Eye (tissue), 1 donor: ENCODE results near the gene ESR1.
"Not testable (repeated sequence)": the region's sequence is repeated elsewhere in the genome, so short reads cannot be mapped to it uniquely, and the experiment has no call there.

Source experiments
- DNase-seq: peaks from one replicate; pipeline ENCODE4 v3.0.0-alpha.2; 2015

ESR1 gene

GRCh38 chr6:151899796-151900195, 92.3 kb downstream of the ESR1 start:
- DNase-seq = not testable (repeated sequence)

GRCh38 chr6:151900256-151900655, 92.8 kb downstream of the ESR1 start:
- no peak for DNase-seq

DNA sequence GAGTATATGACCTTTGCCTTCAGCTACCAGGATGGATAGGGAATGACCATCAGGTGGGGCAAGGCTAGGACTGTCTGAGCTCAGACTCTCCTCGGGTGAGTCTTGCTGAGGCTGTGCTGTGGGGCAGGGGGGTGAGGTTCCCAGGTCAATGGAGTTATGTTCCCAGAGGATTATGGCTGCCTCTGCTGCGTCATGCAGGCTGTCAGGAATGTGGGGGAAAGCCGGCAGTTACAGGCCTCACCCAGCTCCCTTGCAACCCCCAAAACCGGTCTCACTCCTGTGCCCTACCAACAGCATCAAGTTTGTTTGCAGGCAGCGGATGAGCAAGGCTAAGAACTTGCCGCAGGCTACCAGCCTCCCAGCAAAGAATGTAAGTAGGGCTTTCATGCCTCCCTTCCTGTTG, 93.5 kb downstream of the ESR1 start:
- DNase-seq = no peak

DNA sequence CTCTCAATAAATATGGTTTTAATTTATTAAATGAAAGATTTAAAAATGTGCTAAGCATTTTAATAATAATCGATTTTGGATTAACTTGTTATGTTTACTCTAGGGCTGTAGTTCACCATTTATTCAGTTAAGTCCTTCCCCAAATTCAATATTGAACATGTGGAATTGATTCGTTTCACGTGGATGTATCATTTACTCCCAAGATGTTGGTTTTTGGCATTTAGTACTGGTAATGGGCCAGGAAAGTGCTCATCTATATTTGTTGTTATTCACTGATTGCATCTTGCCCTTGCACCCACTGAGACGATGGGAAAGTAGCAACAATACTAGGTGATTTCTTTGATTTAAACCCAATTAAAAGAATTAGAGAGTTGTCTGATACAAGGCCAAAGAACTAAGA, 97.1 kb downstream of the ESR1 start:
- DNase-seq = no peak

- no peak for DNase-seq
Observed at GRCh38 chr6:151905072-151905471, 97.6 kb downstream of the ESR1 start.

- no peak for DNase-seq
Observed at GRCh38 chr6:151905854-151906253, 98.4 kb downstream of the ESR1 start.

GRCh38 chr6:151911401-151911800, 103.9 kb downstream of the ESR1 start:
- no peak for DNase-seq

GRCh38 chr6:151914484-151914883, 107.0 kb downstream of the ESR1 start:
- no peak for DNase-seq

DNA sequence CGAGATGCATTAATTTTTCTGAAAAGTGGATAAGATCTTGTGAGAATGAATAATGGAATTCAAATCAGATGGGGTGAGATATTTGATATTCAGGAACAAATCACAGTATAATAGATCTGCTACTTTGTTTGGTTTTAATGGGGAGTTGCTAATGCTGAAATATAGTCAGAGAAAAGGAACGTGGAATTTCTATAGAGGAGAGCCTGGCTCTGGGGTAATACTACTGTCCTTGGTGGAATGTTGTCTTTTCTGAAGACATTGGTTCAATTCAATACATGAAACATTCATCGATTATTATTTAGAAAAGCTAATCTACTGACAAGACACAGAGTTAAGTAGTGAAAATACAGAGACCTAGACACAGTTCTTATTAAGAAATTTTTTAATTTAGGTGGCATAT, 108.6 kb downstream of the ESR1 start:
- no peak for DNase-seq

DNA sequence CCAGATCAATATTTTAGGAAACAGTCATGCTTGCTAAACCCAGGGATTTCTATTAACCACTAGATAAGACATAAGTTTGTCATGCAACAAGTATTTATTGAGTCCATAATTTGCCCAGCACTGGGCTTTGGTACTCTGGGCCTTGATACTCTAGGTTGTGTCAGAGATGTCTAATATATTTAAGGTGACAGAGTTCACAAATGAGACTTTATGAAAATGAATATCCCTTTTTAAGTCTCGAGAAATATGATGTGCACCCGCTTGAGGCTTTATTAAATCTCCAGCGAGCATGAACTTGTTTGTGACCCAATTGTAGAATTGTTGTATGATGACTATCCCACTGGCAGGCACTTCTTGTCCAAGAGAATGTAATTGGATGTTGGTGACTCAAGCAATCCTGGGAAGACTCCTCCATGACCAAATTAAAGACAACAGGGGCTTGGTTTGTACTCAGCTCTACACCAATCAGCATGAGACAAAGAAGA, 109.2 kb downstream of the ESR1 start:
- no peak for DNase-seq

DNA sequence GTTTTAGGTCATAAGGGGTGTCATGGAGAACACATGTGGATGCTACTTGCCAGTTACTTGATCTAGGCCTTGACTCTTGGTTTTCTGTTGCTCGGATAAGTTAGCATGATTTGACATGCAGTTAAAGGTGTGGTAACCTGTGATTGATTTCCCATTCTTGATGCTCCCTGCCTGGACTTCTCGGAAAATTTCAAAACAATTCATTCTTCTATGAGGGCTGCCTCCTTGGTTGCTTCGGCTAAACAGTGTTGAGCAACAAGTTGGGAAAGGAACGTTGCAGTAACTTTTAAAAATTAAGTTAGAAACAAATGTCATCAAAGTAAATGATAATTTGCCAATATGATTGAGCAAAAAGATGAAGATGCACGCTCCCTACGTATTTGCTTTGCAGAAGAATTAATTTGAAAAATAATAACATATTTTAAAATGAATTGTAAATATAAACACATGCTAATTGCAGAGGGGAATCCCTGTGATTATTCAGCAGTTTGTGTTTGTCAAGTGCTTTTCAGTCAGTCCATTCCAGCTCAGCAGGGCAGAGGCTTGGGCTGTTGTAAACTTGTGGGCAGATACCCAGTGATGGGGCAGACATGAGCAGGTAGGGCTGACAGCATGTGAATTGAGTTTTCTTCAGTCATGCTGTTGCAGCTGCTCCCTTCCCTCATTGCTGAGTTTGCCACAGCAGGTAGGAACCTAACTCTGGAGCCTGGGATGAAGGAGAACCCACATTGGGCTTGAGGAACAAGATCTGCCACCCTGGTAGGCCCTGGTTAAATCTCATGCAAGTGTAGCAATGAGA, 110.2 kb downstream of the ESR1 start:
- DNase-seq = no peak

DNA sequence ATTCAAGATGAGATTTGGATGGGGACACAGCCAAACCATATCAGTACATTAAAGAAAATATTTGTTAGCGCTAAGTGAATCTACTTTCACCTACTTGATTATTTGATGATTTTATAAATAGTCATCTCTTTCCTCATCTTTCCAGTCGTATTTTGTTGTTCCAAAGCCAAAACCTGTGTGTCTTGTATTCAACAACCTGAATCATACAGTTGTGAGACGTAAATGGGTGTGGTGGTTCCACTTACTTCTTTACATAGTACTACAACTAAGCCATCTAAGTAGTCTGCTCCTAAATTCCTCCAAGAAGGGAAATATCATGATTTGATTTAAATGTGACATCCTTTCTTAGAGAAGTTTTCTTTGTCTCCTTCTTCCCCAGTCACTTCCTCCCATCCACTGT, 132.8 kb downstream of the ESR1 start:
- DNase-seq = no peak

DNA sequence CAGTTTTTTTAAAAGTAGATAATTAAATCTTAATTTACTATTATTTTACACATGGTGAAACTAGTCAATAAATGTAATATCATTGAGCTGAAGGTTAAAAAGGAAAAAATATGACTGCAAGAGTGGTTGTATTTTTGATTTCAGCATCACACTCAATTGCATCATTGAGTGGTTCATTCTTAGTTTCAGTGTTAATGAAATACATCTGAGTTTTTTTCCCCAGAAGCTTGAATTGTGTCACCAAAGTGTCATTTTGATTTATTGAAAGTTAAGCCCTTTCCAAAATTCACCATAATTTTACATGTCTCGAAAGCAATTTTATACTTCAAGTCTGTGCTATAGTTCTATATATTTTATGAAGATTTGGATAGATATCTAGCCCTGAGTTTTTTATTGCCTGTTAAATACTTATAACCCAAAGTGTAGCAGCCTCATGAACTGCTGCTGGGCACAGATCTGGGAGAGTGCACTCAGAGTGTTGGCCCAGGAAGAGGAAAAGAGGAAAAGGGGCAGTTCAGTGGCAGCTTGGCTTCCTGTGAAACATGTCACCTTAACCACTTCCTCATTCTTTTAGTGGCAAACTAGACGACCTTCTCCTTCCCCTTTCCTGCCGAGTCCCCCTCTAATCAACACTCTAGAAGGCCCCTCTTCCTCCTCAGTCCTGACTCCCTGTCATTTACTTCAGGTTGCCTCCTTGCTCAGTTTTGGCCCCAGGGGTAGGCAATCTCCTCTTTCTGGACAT, 140.7 kb downstream of the ESR1 start:
- DNase-seq = no peak

GRCh38 chr6:151958332-151958731, 150.8 kb downstream of the ESR1 start:
- DNase-seq = no peak

DNA sequence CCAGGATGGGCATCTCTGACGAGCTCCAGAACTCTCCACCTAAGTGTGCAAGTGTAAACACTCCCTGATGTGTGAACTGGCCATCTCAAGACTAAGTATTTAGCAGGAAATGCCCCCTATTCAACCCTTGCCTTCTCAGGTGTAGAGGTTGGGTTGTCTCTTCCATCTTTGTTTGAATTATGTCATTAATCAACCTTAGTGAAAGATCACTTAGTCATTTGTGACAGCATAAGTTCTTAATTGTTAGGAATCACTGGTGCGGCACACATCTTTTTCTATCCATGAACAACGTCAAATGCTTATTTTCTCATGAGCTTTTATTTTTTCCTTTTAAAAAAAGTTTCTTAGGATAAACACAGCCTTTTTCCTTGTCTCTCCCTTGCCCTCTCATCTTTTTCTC, 151.6 kb downstream of the ESR1 start:
- no peak for DNase-seq

GRCh38 chr6:151961809-151962208, 154.3 kb downstream of the ESR1 start:
- DNase-seq = no peak

DNA sequence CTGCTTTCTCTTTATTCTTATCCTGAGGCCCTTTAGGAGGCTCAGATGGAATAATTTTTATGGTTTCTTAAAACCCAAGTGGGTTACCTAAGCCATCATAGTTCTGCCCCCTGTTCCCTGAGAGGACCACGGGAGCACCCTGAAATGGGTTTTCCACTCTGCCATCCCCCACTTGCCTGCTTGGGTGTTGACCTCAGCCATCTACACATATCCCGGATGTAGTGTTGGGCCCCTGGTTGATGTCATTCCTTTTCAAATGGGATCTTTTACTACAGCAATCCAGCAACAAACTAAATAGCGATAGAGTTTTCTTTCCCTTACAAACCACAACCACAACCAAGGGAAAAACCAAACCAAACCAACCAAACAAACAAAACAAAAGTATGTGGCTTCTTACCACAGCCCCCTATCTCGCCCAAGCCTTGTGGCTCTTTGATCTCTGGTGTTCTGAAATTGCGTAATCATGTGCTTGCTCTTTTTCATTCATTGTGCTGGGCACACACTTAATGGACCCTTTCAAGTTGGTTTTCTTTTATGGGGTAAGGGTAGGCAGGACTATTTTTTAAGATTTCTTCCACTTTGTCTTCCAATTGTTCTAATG, 154.9 kb downstream of the ESR1 start:
- no peak for DNase-seq

- DNase-seq = no peak
Observed at GRCh38 chr6:151963001-151963400, 155.5 kb downstream of the ESR1 start.

DNA sequence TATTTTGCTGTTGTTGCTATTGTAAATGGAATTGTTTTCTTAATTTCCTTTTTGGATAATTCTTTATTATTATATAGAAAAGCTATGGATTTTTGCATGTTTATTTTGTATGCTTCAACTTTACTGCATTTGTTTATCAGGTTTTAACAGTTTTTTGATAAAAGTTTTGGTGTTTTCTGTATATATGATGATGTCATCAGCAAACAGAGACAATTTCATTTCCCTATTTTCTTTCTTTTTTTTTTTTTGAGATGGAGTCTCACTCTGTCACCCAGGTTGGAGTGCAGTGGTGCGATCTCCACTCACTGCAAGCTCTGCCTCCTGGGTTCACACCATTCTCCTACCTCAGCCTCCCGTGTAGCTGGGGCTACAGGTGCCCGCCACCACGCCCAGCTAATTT, 156.9 kb downstream of the ESR1 start:
- not testable (repeated sequence) for DNase-seq

- no peak for DNase-seq
Observed at GRCh38 chr6:151974061-151974617, 166.7 kb downstream of the ESR1 start.

DNA sequence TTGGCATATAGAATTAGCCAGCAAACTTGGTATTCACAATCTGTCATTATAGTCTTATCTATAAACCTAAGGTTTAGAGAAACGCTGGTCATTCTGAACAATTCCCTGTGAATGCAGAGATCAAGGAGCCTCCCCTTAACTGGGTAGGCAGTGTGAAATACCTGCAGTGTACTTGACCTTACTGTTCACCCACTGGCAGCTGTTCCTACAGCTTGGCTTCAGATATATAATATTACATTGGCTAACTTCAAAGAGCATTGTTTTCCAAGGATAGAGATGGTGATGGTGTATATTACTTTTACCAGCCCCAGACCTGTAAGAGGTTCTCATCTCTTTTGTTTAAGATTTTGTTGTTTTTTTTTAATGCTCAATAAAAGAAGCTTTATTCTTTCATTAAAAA, 168.3 kb downstream of the ESR1 start:
- no peak for DNase-seq

DNA sequence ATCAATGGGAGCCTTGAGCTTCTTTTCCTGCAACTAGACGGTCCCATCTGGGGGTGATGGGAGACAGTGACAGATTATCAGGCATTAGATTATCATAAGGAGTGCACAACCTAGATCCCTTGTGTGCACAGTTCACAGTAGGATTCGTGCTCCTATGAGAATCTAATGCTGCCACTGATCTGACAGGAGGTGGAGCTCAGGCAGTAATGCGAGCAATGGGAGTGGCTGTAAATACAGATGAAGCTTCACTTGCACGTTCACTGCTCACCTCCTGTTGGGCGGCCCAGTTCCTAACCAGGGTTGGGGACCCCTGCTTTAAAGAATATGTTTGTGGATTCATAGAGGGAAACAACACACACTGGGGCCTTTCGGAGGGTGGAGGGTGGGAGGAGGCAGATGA, 180.7 kb downstream of the ESR1 start:
- DNase-seq = peak; percentile 0

DNA sequence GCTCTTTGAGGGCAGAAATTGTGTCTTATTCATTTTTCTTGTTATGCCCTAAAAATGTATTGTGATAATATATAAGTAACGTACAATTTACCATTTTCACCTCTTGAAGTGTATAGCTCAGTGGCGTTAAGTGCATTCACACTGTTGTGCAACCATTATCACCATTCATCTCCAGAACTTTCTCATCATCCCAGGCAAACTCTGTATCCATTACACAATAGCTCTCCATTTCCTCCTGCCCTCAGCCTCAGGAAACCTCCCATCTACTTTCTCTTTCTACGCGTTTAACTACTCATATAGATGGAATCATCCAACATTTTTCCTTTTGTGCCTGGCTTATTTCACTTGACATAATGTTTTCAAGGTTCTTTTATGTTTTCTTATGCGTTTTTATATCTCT, 184.6 kb downstream of the ESR1 start:
- DNase-seq = no peak

GRCh38 chr6:151993364-151993763, 185.9 kb downstream of the ESR1 start:
- DNase-seq = no peak
